GM10248 (cell line): ENCODE data around the gene MMP15.

Source experiments
- CTCF ChIA-PET: fragments of 300-600 bp; sonication (Branson Sonifier 250); formaldehyde crosslinking; extraction: SDS; loops from one replicate; lab custom pipeline; 2021; ENCODE audit warnings: antibody characterized with exemption; lab: Yijun Ruan, JAX
- POLR2A ChIA-PET: fragments of 350-650 bp; sonication (Branson Sonifier 250); formaldehyde crosslinking; extraction: SDS; loops from one replicate; lab custom pipeline; 2020; ENCODE audit warnings: antibody characterized with exemption; lab: Yijun Ruan, JAX
- DNase-seq: peaks from one replicate; pipeline ENCODE4 v3.0.0; 2012; ENCODE audit errors: extremely low spot score
- TF ChIP-seq, protein P1 (sequence below): IDR thresholded peaks from 2 replicates; pipeline ENCODE4 v1.5.1; 2012; ENCODE audit warnings: mild to moderate bottlenecking, low read depth; ENCODE audit errors: extremely low read depth, missing control alignments, control extremely low read depth

The MMP15 gene

GRCh38 chr16:58082381-58082780, 56.8 kb downstream of the MMP15 start:
- ChIA-PET CTCF (interaction anchor here (1.3 kb wide), 2 partner anchors 26 to 59 kb away, joined by 3 read pairs; no protein-coding TSS in a partner anchor), POLR2A (interaction anchor here (0.6 to 0.7 kb wide), 2 partner anchors 32 to 744 kb away, joined by 3 to 4 read pairs; no protein-coding TSS in a partner anchor)
- TF ChIP-seq, protein P1, sequence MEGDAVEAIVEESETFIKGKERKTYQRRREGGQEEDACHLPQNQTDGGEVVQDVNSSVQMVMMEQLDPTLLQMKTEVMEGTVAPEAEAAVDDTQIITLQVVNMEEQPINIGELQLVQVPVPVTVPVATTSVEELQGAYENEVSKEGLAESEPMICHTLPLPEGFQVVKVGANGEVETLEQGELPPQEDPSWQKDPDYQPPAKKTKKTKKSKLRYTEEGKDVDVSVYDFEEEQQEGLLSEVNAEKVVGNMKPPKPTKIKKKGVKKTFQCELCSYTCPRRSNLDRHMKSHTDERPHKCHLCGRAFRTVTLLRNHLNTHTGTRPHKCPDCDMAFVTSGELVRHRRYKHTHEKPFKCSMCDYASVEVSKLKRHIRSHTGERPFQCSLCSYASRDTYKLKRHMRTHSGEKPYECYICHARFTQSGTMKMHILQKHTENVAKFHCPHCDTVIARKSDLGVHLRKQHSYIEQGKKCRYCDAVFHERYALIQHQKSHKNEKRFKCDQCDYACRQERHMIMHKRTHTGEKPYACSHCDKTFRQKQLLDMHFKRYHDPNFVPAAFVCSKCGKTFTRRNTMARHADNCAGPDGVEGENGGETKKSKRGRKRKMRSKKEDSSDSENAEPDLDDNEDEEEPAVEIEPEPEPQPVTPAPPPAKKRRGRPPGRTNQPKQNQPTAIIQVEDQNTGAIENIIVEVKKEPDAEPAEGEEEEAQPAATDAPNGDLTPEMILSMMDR, result no peak
- no peak for DNase-seq

- POLR2A ChIA-PET, result no interaction called here
- CTCF ChIA-PET, result no interaction called here
- TF ChIP-seq, protein P1, result no peak
- no peak for DNase-seq
Measured at GRCh38 chr16:58084635-58085034, 59.1 kb downstream of the MMP15 start.

DNA sequence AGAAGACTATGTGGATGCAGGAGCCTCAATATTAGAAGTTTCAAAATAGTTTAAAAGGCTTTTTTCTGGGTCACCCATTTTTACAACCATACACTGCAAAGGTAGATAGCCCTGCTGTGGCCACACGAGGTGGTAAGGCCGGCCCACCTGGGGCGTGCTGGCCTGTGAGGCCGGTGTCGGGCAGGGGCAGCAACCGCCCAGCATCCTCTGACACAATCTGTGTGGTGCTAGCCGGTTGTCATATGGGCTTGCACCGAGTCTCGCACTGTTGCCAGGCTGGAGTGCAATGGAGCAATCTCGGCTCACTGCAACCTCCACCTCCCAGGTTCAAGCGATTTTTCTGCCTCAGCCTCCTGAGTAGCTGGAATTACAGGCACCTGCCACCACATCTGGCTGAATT, 59.6 kb downstream of the MMP15 start:
- ChIA-PET CTCF (no interaction called here), POLR2A (no interaction called here)
- TF ChIP-seq, protein P1, result no peak
- DNase-seq, result no peak

DNA sequence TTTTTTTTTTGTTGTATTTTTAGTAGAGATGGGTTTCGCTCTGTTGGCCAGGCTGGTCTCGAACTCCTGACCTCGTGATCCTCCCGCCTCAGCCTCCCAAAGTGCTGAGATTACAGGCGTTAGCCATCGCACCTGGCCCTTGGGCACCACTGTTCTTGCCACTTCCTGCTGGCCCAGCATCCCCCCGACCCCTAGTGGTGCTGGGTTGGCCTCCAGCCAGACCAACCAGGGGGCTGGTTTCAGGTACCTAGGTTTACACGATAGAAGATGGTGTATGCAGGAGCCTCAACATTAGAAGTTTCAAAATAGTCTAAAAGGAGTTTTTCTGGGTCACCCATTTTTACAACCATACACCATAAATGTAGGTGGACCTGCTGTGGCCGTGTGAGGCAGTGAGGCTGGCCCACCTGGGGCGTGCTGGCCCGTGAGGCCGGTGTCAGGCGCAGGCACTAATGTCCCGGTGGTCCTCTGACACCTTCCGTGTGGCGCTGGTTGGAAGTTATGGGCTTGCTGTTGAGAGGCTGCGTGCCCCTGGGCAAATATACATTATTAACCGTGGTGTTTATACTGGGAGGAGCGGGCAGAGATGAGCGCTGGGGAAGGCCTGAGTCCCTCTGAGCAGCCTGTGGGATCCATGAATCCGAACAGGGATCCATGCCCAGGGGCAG, 60.2 kb downstream of the MMP15 start:
- TF ChIP-seq, protein P1, result no peak
- ChIA-PET POLR2A (no interaction called here), CTCF (no interaction called here)

DNA sequence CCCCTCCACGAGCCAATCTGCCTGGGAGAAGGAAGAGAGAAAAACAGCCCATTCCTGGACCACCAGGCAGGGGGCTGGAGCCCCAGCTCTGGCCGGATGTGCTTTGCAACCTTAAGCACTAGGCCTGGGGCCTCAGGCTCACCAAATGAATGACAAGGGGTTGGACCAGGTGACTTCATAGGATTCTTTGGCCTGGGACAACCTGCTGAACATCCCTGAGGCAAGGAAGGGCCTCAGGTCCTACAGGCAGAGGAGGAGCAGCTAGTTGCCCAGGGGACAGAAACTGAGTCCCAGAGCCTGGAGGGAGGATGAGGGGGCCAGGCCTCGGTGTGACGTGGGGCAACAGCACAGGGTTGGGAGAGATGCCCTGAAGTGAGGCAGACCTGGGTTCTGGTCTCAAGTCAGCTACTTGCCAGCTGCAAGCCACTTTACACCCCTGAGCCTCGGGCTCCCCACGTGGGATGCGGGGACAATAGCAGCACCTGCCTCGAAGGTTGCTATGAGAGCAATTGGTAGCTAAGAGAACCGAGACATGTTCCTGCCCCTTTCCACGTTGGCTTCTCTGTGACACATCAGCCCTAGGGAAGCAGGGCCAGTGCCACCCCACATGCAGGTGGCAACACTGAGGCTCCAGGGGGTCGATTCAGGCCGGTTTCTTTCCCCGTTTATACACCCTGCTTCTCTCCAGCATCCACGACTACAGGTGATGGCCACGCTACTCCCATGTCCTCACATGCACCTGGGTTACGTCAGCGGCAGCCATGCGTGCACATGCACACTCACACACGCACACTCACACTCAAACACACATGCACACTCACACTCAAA, 61.0 kb downstream of the MMP15 start:
- DNase-seq, result no peak
- POLR2A ChIA-PET, result no interaction called here
- TF ChIP-seq, protein P1, result no peak
- CTCF ChIA-PET, result interaction anchor here (1.1 kb wide), 1 partner anchor 9 kb away, joined by 4 read pairs; no protein-coding TSS in a partner anchor

More for the DNA sequence above, 60.2 kb downstream of the MMP15 start:
- DNase-seq, result no peak

GRCh38 chr16:58087209-58087913, 61.8 kb downstream of the MMP15 start:
- ChIA-PET CTCF (interaction anchor here (1.1 kb wide), 1 partner anchor 9 kb away, joined by 4 read pairs; no protein-coding TSS in a partner anchor), POLR2A (no interaction called here)
- DNase-seq, result no peak
- TF ChIP-seq, protein P1, result no peak
